ENCODE measurements around the gene UBC. TPM values are rescaled to one million over a fixed set of nuclear protein-coding genes. Genes with fewer than 3 reads are reported as not detected.

Gene UBC
- total and polyA plus RNA-seq, 2 experiments from 2014 or later = 1,267 to 1,410 TPM

DNA sequence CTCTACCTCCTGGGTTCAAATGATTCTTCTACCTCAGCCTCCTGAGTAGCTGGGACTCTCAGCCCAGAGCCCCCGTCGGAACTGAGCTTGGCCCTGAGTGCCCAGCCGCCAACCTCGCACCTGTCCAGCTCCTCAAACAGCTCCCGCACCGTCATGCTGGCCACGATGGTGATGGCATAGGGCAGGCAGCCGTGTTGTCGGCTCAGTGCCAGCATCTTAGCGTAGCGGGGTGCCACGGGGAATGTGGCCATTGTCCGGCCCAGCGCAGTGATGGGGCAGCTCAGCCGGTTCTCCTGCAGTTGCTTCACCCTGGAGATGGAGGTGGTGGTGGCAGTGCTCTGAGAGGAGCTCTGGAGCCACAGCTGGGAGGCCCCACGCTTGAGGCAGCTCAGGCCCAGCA lies 42.1 kb upstream of the UBC start:
- H3K27me3 ChIP-seq = no peaks in the 10 kb centered on the region
- H4K20me1 ChIP-seq (ENCODE audit: insufficient read depth, poor library complexity, severe bottlenecking) = no peaks in the 10 kb centered on the region
- 97% methylated on average over 16 of the region's 16 CpGs for WGBS (ENCODE audit: low lambda C conversion rate, missing lambda C conversion rate)
- H2AFZ ChIP-seq = no peak overlapping the region
- DNase-seq (ENCODE audit: low spot score) = no peak
- H3K36me3 ChIP-seq (replicated peaks; ENCODE audit: insufficient read depth, low read depth) = no peaks in the 10 kb centered on the region
- no peak overlapping the region for H3K27ac ChIP-seq
- no peaks in the 10 kb centered on the region for H3K4me1 ChIP-seq (ENCODE audit: insufficient read depth)
- H3K79me2 ChIP-seq = no peaks in the 10 kb centered on the region
- H3K4me2 ChIP-seq = no peak overlapping the region
- H3K9me2 ChIP-seq (replicated peaks; ENCODE audit: insufficient read depth) = no peaks in the 10 kb centered on the region
- no peak overlapping the region for H3K4me3 ChIP-seq
- H3K9me3 ChIP-seq (ENCODE audit: low read depth) = no peaks in the 10 kb centered on the region
- no peak for TF ChIP-seq EZH2phosphoT487 (IDR thresholded peaks at IDR 0.05; ENCODE audit: low read depth, severe bottlenecking, unreplicated experiment)
- TF ChIP-seq, protein P1, sequence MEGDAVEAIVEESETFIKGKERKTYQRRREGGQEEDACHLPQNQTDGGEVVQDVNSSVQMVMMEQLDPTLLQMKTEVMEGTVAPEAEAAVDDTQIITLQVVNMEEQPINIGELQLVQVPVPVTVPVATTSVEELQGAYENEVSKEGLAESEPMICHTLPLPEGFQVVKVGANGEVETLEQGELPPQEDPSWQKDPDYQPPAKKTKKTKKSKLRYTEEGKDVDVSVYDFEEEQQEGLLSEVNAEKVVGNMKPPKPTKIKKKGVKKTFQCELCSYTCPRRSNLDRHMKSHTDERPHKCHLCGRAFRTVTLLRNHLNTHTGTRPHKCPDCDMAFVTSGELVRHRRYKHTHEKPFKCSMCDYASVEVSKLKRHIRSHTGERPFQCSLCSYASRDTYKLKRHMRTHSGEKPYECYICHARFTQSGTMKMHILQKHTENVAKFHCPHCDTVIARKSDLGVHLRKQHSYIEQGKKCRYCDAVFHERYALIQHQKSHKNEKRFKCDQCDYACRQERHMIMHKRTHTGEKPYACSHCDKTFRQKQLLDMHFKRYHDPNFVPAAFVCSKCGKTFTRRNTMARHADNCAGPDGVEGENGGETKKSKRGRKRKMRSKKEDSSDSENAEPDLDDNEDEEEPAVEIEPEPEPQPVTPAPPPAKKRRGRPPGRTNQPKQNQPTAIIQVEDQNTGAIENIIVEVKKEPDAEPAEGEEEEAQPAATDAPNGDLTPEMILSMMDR (IDR thresholded peaks at IDR 0.05; ENCODE audit: poor library complexity) = no peak
- TF ChIP-seq EZH2 (IDR thresholded peaks at IDR 0.05; ENCODE audit: borderline replicate concordance) = no peak

DNA sequence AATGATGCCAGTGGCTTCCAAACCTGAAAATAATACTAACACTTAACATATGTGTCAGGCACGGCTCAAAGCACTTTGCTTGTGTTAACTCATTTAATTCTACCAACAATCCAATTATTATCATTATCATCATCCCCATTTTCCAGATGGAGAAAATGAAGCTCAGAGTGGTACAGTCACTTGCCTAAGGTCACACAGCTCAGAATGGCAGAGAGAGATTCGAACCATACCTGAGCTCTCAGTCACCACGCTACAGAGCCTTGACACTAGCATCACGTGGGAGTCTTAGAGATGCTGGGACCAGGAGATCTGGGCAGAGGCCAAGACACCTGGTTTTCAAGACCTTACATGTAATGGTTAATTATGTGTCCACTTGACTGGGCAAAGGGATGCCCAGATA lies 40.3 kb upstream of the UBC start:
- Histone ChIP-seq H3K4me2 (no peak overlapping the region), H3K9me2 (replicated peaks; ENCODE audit: insufficient read depth) (no peaks in the 10 kb centered on the region), H3K27me3 (no peaks in the 10 kb centered on the region), H2AFZ (no peak overlapping the region), H3K4me1 (ENCODE audit: insufficient read depth) (no peaks in the 10 kb centered on the region), H4K20me1 (ENCODE audit: insufficient read depth, poor library complexity, severe bottlenecking) (no peaks in the 10 kb centered on the region), H3K4me3 (no peak overlapping the region), H3K79me2 (no peaks in the 10 kb centered on the region), H3K27ac (no peak overlapping the region), H3K36me3 (replicated peaks; ENCODE audit: insufficient read depth, low read depth) (no peaks in the 10 kb centered on the region), H3K9me3 (ENCODE audit: low read depth) (no peaks in the 10 kb centered on the region)
- 95% methylated on average over 4 of the region's 4 CpGs for WGBS (ENCODE audit: low lambda C conversion rate, missing lambda C conversion rate)
- DNase-seq (ENCODE audit: low spot score) = no peak
- TF ChIP-seq, protein P1 (IDR thresholded peaks at IDR 0.05; ENCODE audit: poor library complexity) = no peak
- no peak for TF ChIP-seq EZH2 (IDR thresholded peaks at IDR 0.05; ENCODE audit: borderline replicate concordance)
- TF ChIP-seq EZH2phosphoT487 (IDR thresholded peaks at IDR 0.05; ENCODE audit: low read depth, severe bottlenecking, unreplicated experiment) = no peak

DNA sequence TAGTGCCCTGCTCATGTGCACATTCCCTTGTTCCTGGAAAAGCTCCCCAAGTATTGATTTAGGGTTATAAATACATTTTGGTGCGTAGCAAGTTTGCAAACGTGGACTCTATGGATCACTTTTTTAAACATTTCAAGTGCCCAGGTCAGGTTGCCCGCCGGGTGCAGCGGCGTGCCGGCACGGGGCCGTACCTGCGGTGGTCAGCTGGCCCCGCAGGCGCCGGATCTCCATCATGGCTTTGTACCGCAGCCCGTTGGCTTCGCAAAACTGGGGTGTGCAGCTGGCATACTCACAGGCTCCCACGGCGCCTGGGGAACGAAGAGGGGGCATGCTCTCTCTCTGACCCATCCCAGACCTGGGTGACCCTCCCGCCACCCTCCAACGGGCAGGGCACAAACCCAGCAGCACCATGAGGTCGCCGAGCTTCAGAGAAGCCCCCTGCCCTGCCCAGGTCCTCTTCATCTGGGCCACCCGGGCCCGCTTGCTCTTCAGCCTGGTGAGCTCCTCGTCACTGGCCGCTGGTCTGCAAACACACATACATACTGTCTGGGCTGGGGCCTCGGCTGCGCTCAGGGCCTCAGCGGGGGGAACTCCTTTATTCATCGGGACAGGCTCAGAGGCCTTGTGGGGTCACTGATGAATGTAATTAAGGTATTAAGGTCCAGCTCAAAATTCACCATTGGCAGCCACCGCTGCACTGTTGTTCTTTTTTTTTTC lies 39.4 kb upstream of the UBC start:
- H3K27ac ChIP-seq = no peak overlapping the region
- H3K79me2 ChIP-seq = no peaks in the 10 kb centered on the region
- no peak overlapping the region for H3K4me3 ChIP-seq
- no peaks in the 10 kb centered on the region for H3K9me2 ChIP-seq (replicated peaks; ENCODE audit: insufficient read depth)
- WGBS (ENCODE audit: low lambda C conversion rate, missing lambda C conversion rate) = 96% methylated on average over 32 of the region's 32 CpGs
- no peaks in the 10 kb centered on the region for H3K9me3 ChIP-seq (ENCODE audit: low read depth)
- DNase-seq (ENCODE audit: low spot score) = no peak
- no peak overlapping the region for H3K4me2 ChIP-seq
- no peak overlapping the region for H2AFZ ChIP-seq
- no peaks in the 10 kb centered on the region for H3K4me1 ChIP-seq (ENCODE audit: insufficient read depth)
- no peaks in the 10 kb centered on the region for H3K36me3 ChIP-seq (replicated peaks; ENCODE audit: insufficient read depth, low read depth)
- no peaks in the 10 kb centered on the region for H3K27me3 ChIP-seq
- H4K20me1 ChIP-seq (ENCODE audit: insufficient read depth, poor library complexity, severe bottlenecking) = no peaks in the 10 kb centered on the region
- TF ChIP-seq, protein P1 (IDR thresholded peaks at IDR 0.05; ENCODE audit: poor library complexity) = no peak

Measured in hepatocyte (in vitro differentiated cells).